ENCODE results near the gene TBXA2R. TPM values are rescaled to one million over a fixed set of nuclear protein-coding genes. Genes with fewer than 3 reads are reported as not detected.

TBXA2R gene
- polyA plus RNA-seq, 1 donor (not counting 4 experiments of a cell fraction or from before 2014, with no cell fraction given) = not detected

- Histone ChIP-seq H2AFZ (ENCODE audit: control insufficient read depth, low read length) (no peak overlapping the region), H3K4me1 (ENCODE audit: control insufficient read depth, extremely low read depth, insufficient read depth, low read length) (no peaks in the 10 kb centered on the region), H3K79me2 (ENCODE audit: control insufficient read depth, insufficient read depth, low read length) (no peaks in the 10 kb centered on the region), H3K9me3 (ENCODE audit: control insufficient read depth, low read depth, low read length) (no peaks in the 10 kb centered on the region), H3K27me3 (ENCODE audit: control insufficient read depth, extremely low read depth, insufficient read depth, low read length) (no peaks in the 10 kb centered on the region), H3K4me3 (ENCODE audit: control insufficient read depth in 2 of 3, extremely low read depth in 1 of 3, insufficient read depth in 2 of 3, low read depth in 1 of 3, low read length in 3 of 3) (no peak overlapping the region), H3K9me1 (ENCODE audit: control insufficient read depth, extremely low read depth, insufficient read depth, low read length) (no peaks in the 10 kb centered on the region), H3K4me2 (ENCODE audit: control insufficient read depth, extremely low read depth, insufficient read depth, low read depth, low read length) (no peak overlapping the region), H3K36me3 (ENCODE audit: control insufficient read depth in 2 of 2, extremely low read depth in 1 of 2, insufficient read depth in 2 of 2, low read length in 2 of 2) (peaks cover 7 to 9% of the 10 kb centered on the region in 2 experiments), H3K9ac (ENCODE audit: control insufficient read depth, extremely low read depth, insufficient read depth, low read length) (no peak overlapping the region), H4K20me1 (ENCODE audit: control insufficient read depth, extremely low read depth, insufficient read depth, low read length) (no peaks in the 10 kb centered on the region), H3K27ac (ENCODE audit: control insufficient read depth, insufficient read depth, low read length) (no peak overlapping the region)
- TF ChIP-seq CTCF (optimal IDR thresholded peaks at IDR 0.05 in 1 of 3, IDR thresholded peaks at IDR 0.05 in 1 of 3, conservative IDR thresholded peaks at IDR 0.05 in 1 of 3; ENCODE audit: extremely low read depth in 1 of 3, insufficient read depth in 2 of 3, low read length in 3 of 3) = no peak
- no peak for TF ChIP-seq EZH2 (IDR thresholded peaks at IDR 0.05; ENCODE audit: low read length)
- no peak for DNase-seq (ENCODE audit: low read depth, low spot score)
- dilution Hi-C loops (cut with MboI; ENCODE audit: extremely low pct_ligation_motif_present, low sequenced_read_pairs) = no loop called here
- FAIRE-seq = no peak
Observed at GRCh38 chr19:3612330-3612729, 5.7 kb upstream of the TBXA2R start.

GRCh38 chr19:3611841-3612240 lies 5.2 kb upstream of the TBXA2R start:
- Histone ChIP-seq H3K4me2 (ENCODE audit: control insufficient read depth, extremely low read depth, insufficient read depth, low read depth, low read length) (no peak overlapping the region), H3K79me2 (ENCODE audit: control insufficient read depth, insufficient read depth, low read length) (no peaks in the 10 kb centered on the region), H3K9ac (ENCODE audit: control insufficient read depth, extremely low read depth, insufficient read depth, low read length) (no peak overlapping the region), H3K27me3 (ENCODE audit: control insufficient read depth, extremely low read depth, insufficient read depth, low read length) (no peaks in the 10 kb centered on the region), H3K4me3 (ENCODE audit: control insufficient read depth in 2 of 3, extremely low read depth in 1 of 3, insufficient read depth in 2 of 3, low read depth in 1 of 3, low read length in 3 of 3) (no peak overlapping the region), H3K9me3 (ENCODE audit: control insufficient read depth, low read depth, low read length) (no peaks in the 10 kb centered on the region), H3K4me1 (ENCODE audit: control insufficient read depth, extremely low read depth, insufficient read depth, low read length) (no peaks in the 10 kb centered on the region), H3K27ac (ENCODE audit: control insufficient read depth, insufficient read depth, low read length) (no peak overlapping the region), H2AFZ (ENCODE audit: control insufficient read depth, low read length) (no peak overlapping the region), H4K20me1 (ENCODE audit: control insufficient read depth, extremely low read depth, insufficient read depth, low read length) (no peaks in the 10 kb centered on the region), H3K36me3 (ENCODE audit: control insufficient read depth in 2 of 2, extremely low read depth in 1 of 2, insufficient read depth in 2 of 2, low read length in 2 of 2) (peaks cover 5 to 9% of the 10 kb centered on the region in 2 experiments), H3K9me1 (ENCODE audit: control insufficient read depth, extremely low read depth, insufficient read depth, low read length) (no peaks in the 10 kb centered on the region)
- DNase-seq (ENCODE audit: low read depth, low spot score) (no peak), FAIRE-seq (no peak)
- dilution Hi-C loops (cut with MboI; ENCODE audit: extremely low pct_ligation_motif_present, low sequenced_read_pairs) = no loop called here
- no peak for TF ChIP-seq EZH2 (IDR thresholded peaks at IDR 0.05; ENCODE audit: low read length)
- no peak for TF ChIP-seq CTCF (optimal IDR thresholded peaks at IDR 0.05 in 1 of 3, IDR thresholded peaks at IDR 0.05 in 1 of 3, conservative IDR thresholded peaks at IDR 0.05 in 1 of 3; ENCODE audit: extremely low read depth in 1 of 3, insufficient read depth in 2 of 3, low read length in 3 of 3)

Data from keratinocyte (primary cell).